ENCODE results near the gene APOBEC2. TPM values are rescaled to one million over a fixed set of nuclear protein-coding genes. Genes with fewer than 3 reads are reported as not detected.

Gene APOBEC2
- total RNA-seq, 1 donor from 2014 or later = not detected

DNA sequence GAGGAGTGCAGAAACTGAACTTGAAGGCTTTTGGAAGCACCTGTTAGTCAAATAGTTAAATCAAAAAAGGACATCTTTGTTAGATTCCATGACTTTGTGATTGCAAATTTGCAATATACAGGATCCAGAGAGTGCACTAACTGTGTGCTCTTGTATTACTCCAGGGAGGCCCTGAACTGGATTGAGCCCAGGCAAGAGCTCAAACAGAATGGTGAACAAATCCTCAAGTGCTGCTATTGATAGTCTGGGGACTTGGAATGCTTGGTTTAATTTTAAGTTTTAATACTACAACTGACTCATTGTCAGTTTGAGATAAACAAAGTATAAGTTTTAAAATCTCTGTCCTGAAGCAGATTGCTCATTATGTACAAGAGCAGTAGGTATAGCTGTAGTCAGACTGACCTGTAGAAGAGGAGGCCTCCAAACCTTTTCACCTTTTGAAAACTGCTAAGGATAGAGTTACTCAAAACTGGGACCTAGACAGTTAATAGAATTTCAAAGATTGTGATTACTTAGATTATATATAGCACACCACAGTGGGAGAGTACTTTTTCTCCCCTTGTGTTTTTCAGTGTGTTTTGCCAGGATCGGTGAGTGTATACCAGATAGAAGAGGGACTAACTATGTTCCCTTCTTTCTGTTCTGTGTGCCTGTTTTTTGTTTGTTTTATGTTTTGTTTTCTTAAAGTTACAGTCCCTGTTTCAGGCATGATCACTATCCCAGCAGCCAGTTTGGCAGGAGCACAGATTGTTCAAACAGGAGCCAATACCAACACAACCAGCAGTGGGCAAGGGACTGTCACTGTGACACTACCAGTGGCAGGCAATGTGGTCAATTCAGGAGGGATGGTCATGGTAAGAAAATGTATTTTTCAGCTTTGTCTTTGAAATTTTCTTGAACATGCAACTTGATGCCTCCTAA lies 38.1 kb downstream of the APOBEC2 start:
- no peak for DNase-seq

DNA sequence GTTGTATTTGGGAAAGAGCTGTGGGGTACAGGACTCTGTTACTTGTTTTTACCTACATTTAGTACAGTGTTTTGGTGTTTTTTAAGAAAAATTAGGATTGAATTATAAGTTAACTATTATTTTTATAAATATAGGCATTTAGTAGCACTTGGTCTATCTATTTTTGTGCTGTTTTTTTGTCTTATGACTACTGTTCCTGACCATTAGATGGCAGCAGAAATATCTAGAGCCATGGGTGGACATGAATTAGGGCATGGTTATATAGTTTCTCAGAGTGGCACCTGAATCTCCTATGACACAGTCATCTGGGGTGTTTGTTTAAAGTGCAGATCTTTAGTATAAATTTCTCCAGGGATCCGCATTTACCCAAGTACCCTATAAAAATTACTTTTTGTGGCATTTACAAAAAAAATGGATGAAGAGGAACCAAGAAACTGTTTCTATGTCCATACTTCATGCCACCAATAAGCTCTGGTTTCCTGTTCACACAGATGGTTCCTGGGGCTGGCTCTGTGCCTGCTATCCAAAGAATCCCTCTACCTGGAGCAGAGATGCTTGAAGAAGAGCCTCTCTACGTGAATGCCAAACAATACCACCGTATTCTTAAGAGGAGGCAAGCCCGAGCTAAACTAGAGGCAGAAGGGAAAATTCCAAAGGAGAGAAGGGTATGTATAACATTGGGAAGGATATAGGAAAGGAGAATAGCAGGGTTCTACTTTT lies 39.6 kb downstream of the APOBEC2 start:
- DNase-seq = peak; percentile 61

DNA sequence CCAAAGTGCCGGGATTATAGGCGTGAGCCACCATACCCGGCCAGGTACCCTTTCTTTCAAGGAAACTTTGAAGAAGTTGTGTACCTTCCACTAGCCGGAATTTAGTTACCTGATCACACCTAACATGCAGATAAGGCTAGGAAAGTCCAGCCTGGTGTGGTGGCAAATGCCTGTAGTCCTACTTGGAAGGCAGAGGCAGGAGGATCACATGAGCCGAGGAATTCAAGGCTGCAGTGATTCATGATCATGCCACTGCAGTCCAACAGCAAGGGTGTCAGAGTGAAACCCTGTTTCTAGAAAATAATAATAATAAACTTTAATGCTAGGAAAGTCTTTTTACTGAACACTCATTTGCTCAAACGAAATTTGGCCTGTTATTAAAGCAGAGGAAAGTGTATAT lies 40.7 kb downstream of the APOBEC2 start:
- DNase-seq = no peak

DNA sequence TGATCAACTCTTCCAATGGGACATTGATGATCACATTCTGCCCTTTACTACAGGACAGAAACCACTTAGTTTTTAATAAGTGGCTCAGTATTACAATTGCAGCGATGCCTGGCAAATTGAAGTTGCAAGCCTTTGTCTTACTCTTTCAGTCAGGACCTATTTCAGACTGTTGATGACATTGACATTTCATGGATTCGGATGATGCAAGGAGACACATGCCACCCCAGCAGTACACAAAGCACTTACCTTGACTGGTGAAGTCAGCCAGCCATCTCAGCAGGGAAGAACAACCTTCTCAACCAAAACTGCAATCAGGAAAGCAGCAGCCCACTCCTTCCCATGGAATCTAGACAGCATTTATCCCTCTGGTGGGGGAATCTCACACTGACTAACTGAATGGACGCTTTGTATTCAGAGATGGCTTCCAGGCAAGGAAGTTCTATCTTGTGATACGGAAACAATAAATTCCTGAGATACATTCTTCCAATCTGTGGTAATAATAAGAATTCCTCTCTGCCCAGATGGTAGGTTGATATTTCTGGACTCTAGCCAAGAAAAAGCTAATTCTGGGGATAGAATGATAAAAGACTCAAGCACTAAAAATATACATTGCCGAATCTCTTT lies 44.6 kb downstream of the APOBEC2 start:
- peak; percentile 85 for DNase-seq

DNA sequence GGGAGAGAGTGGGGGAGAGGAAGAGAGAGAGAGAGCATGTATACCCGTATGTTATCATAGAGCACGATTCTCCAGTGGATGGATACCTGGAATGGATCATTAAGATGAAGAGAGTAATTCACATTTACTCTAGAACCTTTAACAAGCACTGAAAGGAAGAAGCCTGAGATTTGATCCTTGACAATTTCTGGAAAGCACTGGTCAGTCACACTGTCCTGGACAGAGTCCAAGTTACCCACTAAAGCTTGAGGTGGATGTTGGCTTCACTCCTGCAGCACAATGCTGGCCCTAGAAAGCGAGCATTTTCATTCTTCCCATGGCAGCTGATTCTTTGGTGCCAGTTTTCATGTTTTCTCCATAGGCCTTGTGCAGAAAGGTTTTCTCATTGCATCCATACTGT lies 45.4 kb downstream of the APOBEC2 start:
- peak; percentile 67 for DNase-seq

DNA sequence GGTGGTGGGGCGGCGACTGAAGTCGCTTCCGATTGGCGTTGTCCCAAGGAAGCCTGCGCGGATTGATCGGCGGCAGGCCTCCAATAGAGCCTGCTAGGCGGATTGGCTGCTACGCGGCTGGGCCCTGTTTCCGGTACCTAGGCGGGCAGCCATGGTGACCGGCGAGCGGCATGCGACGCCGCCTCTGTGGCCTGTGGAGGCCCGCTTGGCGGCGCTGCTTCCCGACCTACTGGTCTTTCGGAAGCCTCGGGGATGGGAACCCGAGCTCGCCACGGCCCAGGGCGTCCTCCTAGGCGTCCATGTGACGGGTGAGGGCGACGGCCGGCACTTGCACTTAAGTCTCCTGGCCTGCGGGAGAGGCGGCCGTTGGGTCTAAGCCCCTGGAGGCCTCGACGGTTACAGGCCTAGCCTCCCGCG lies 47.9 kb downstream of the APOBEC2 start:
- DNase-seq = no peak

DNA sequence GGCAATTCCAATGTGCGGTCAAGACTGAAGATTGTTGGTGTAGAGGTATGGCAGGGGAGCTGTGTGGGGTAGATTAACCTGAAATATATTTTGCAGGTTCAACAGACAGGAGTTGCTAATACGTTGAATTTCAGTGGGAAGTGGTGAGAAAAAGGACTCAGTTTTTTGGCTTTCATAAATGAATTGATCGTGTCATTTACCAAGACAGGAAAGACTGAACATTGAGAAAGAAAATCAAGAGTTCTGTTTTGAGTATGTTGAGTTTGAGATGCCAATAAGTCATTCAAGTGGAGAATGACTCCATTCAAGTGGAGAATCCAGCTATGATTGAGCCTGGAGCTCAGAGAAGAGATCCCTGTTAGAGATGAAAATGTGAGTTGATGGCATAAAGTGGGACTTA lies 50.8 kb downstream of the APOBEC2 start:
- no peak for DNase-seq

DNA sequence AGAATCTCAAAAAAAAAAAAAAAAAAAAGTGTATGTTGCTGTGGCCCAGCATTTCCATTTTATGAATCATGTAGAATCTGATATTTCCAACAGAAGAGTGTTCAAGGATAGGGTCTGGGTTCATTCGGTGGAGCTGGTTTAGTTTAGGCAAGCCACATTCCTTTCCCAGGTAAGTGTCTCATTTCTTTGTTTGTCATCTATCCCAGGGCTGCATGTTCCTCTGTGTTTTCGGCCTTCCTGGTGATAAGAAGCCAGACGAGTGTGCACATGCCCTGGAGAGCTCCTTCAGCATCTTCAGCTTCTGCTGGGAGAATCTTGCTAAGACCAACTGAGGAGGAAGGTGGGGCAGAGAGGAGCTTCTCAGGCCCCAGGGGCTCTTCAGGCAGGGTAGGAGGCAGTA lies 58.0 kb downstream of the APOBEC2 start:
- DNase-seq = no peak

Other genes starting within 250 kb of the APOBEC2 start
- gene UNC5CL, start 14.0 kb upstream of the APOBEC2 start, total RNA-seq = 0.14 and 0.17 TPM in 2 replicates
- gene TSPO2, start 10.7 kb upstream of the APOBEC2 start, total RNA-seq = not detected in 2 replicates
- gene OARD1, start 19.2 kb downstream of the APOBEC2 start, total RNA-seq = 11.2 and 11.6 TPM in 2 replicates
- gene NFYA, start 19.8 kb downstream of the APOBEC2 start, total RNA-seq = 16.2 and 22.6 TPM in 2 replicates
- gene TREML1, start 101.1 kb downstream of the APOBEC2 start, total RNA-seq = not detected in 2 replicates
- gene TREM2, start 109.9 kb downstream of the APOBEC2 start, total RNA-seq = not detected in 2 replicates
- not detected in 2 replicates for gene TREML2, start 147.9 kb downstream of the APOBEC2 start, total RNA-seq
- gene TREML4, start 175.1 kb downstream of the APOBEC2 start, total RNA-seq = not detected in 2 replicates
- gene TREM1, start 233.5 kb downstream of the APOBEC2 start, total RNA-seq = not detected in 2 replicates